ENCODE measurements around the gene ATG9B.
"Not testable (repeated sequence)": the region's sequence is repeated elsewhere in the genome, so short reads cannot be mapped to it uniquely, and the experiment has no call there.

ATG9B gene

DNA sequence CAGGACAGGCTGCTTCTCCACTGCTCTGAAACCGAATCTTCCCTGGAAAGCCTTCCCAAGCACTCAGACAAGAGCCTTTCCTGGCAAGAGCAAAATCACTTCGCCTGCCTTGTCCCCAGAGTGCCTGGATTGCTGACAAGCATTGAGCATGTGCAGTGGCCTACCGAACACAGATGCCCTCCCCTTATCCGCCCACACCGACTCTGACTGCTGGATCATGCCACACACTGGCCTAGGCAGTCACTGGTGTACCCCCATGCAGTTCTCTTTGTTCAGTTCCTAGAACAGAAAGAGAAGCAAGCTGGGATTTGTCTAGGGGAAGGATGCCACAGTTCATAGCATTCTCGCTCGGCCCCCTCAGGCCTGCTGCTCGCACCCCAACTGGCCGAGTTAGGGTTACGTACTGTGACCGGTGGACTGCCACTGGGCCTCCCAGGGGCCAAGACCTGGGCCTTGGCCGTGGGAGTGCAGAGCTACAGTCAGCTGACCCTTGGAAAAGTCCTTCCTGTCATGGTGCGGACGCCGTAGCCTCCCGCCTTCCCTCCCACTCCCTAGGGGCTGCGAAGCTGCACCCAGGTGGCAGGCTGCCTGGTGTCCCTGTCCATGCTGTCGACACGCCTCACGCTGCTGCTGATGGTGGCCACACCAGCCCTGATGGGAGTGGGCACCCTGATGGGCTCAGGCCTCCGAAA is 10.9 kb upstream of the ATG9B start:
- no peak for DNase-seq (ENCODE audit: low read depth, low spot score)

DNA sequence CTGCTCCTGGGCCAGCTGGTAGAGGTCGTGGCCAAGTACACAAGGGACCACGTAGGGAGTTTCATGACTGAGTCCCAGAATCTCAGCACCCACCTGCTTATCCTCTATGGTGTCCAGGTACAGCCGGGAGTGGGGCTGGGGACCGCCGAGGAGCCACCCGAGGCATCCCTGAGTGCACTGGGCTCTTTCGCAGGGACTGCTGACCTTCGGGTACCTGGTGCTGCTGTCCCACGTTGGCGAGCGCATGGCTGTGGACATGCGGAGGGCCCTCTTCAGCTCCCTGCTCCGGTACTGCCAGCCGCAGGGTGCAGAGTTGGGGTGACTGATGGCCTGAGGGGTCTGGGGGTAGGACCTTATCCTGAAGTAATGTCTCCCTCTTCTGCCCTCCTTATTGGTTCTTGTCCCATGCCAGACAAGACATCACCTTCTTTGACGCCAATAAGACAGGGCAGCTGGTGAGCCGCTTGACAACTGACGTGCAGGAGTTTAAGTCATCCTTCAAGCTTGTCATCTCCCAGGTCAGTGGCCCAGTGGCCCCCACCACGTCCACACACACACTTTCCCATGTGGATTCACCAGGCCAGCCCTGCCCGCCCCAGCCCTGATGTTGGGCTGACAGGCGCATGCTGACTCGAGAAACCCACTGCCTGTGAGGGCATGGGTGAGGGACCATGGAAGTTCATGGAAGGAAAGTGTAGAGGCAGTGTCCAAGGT is 10.2 kb upstream of the ATG9B start:
- no peak for DNase-seq (ENCODE audit: low read depth, low spot score)

DNA sequence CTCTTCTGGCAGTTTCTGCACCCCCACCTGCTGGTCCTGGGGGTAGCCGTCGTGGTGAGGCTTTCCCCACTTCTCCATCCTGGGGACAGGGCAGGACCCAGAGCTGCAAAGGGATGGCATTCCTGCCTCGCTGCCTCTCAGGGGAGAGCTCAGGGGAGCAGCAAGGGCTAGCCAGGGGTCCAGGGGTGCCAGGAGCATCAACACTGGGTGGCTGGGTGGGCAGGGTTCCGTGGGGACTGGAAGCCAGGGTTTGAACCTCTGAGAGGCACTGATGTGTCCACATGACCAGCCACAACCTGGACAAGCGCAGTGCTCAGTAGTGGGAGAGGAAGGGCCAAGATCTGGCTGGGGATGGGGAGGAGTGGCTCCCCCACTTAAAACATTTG is 9.6 kb upstream of the ATG9B start:
- DNase-seq (ENCODE audit: low read depth, low spot score) = no peak

DNA sequence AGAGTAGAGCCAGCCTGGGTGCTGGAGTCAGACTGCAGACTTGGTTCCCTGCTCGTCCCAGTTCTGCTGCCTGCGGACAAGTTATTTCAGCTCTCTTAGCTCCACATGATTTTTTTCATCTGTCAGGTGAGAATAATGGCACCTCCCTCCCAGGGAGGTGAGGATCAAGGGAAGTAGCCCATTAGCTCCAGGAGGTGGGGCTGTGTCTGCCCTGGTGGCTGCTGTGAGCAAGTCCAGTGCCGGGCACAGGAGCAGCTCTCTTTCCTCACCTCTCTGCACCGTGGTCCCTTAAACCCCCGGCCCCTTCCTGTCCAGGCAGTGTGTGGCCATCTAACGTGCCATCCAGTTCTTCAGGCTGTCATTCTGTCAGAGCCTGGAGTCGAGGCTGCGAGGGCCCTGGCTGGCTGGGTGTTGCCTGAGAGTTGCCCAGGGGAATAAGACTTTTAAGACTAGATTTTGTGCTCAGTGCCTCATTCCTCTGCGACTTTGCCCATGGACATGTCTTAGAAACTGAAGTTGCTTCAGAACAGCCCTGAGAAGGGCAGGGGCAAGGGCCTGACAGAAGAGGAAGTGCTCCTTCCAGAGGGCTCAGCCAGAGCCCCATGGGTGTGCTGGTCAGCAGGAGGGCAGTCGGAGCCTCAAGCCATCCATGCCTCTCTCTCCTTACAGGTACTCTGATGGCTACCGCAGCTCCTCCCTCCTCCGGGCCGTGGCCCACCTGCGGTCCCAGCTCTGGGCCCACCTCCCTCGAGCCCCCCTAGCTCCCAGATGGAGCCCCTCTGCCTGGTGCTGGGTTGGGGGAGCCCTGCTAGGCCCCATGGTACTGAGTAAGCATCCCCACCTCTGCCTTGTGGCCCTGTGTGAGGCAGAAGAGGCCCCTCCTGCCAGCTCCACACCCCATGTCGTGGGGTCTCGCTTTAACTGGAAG is 8.9 kb upstream of the ATG9B start:
- DNase-seq (ENCODE audit: low read depth, low spot score) = peak; percentile 36

DNA sequence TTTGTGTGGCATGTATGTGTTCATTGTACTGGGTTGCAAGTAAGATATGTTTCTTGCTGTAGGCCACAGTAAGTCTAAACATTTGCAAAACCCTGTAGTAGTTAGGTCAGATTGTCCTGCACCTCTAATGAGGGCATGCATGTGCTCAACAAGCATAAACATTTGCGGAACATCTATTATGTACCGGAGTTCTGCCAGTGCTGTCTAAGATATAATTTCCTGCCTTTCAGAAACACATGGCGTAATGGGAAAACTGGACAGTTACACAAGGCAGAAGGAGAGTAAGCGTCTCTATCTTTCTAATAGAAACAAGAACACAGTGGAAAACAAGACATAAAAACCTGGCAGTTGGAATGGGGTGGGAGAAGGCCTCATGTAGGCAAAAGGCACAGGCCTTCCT is 6.7 kb upstream of the ATG9B start:
- no peak for DNase-seq (ENCODE audit: low read depth, low spot score)

DNA sequence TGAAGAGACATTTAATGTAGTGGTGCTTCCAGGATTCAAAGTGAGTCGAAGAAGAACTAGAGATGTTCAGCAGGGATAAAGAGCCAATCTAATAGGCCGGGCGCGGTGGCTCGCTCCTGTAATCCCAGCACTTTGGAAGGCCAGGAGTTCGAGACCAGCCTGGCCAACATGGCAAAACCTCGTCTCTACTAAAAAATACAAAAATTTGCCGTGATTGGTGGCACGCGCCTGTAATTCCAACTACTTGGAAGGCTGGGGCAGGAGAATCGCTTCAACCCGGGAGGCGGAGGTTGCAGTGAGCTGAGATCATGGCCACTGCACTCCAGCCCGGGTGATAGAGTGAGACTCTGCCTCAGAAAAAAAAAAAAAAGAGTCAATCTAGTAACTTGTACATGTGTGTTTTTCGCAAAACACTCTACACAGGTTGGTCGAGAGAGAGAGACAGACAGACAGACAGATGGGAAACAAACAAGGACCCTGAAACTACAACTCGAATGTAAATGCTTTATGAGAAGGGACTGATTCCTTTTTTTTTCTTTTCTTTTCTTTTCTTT is 4.7 kb upstream of the ATG9B start:
- no peak for DNase-seq (ENCODE audit: low read depth, low spot score)

DNA sequence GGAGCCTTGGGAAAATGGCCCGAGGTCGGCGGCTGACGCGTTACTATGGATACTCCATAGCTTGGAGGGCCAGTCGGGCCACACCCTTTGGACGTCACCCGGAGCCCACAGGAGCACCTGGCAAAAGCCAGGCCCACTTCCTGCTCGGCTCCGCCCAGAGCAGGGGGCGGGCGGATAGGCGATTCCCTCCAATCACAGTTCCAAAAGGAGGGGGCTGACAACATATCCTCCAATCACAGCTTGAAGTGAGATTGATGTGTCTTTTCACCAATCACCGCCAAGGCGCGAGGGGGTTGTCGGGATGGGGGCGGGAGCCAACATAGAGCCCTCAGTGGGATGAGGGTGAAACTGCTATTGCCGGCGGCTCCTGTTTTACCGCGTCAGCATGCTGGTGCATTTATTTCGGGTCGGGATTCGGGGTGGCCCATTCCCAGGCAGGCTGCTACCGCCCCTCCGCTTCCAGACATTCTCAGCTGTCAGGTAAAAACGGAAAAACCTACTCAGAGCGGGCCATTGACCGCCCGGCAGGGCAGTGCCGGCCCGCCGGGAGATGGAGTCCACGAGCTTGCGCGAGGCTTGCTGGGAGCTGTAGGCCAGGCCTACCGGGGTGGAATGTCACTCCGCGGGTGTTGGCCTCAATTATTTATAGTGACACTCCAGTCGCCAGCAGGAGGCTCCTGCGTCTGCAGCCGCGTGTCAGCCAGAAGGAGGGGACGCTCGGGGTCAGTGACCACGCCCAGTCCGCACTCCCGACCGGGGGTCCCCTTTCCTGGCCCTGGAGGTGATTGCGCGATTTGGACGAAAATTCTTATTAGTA is 4.0 kb upstream of the ATG9B start, which contains the start of gene ABCB8:
TSS of gene ABCB8 (plus strand) at position 320 of the 817 bp plus-strand sequence. CDS start at position 386, 66 bp downstream.
- DNase-seq (ENCODE audit: low read depth, low spot score) = peak; percentile 100

DNA sequence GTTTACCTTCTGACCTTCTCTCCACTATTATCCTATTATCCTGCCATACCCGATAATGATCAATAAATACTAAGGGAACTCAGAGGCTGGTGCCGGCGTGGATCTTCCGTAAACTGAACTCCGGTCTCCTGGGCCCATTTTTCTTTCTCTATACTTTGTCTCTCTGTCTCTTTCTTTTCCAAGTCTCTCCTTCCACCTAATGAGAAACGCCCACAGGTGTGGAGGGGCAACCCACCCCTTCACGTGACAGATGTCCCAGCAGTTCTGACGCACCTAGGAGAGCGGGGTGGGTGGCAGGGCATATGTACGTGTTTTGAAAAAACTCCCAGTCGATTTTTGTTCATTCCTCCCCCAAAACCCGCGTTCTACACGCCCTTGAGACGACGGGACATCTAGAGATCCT is 3.4 kb upstream of the ATG9B start:
- DNase-seq (ENCODE audit: low read depth, low spot score) = not testable (repeated sequence)

DNA sequence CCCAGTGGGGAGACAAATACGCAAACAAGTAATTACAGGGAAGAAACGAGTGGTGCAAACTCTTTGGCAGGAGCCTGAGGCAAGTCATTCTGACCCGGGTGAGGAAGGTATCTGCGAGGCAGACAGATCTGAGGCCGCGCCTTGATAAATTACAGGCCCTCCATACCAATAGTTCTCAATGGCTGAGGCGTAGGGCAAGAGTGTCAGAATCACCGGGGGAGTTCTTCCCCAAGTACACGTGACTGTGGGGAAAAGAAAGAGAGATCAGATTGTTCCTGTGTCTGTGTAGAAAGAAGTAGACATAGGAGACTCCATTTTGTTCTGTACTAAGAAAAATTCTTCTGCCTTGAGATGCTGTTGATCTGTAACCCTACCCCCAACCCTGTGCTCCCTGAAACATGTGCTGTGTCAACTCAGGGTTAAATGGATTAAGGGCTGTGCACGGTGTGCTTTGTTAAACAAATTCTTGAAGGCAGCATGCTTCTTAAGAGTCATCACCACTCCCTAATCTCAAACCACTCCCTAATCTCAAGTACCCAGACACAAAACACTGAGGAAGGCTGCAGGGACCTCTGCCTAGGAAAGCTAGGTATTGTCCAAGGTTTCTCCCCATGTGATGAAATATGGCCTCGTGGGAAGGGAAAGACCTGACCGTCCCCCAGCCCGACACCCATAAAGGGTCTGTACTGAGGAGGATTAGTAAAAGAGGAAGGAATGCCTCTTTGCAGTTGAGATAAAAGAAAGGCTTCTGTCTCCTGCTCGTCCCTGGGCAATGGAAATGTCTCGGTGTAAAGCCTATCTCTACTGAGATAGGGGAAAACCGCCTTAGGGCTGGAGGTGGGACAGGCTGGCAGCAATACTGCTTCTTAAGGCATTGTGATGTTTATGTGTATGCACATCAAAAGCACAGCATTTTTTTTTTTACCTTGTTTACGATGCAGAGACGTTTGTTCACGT is 2.8 kb upstream of the ATG9B start:
- peak; percentile 92 for DNase-seq (ENCODE audit: low read depth, low spot score)

DNA sequence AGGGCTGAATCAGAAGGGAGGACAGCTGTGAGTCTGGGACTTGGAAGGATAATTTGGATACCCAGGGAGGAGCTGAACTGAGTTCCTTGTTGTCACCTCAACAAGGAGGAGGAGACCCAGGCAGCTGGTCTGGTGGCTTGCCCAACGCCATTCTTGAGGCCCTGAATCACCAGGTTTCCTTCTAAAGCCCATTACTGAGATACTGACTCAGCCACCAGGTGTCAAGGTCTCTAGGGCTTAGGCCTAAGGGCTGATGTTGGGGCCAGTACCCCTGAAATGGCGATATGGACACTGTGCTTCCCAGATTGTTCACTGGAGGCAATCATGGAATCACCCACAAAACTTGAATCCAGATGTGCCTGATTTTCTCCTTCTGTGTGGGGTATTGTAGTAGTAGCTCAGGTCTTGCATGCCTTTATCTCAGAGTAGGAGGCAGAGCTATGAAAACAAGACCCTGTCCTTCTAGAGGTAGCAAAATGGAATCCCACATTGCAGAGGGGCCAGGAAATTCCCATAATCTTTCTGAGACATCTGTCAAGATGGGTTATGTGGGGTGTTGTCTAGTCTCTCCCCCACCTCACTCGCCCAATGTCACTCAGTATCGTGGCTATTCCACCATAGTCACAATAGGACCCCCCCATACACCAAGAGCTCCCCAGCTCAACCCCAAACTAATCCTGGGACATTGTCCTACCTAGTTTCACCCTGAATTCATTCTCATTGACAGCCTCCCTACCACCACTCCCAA is 1.8 kb upstream of the ATG9B start:
- DNase-seq (ENCODE audit: low read depth, low spot score) = peak; percentile 75

DNA sequence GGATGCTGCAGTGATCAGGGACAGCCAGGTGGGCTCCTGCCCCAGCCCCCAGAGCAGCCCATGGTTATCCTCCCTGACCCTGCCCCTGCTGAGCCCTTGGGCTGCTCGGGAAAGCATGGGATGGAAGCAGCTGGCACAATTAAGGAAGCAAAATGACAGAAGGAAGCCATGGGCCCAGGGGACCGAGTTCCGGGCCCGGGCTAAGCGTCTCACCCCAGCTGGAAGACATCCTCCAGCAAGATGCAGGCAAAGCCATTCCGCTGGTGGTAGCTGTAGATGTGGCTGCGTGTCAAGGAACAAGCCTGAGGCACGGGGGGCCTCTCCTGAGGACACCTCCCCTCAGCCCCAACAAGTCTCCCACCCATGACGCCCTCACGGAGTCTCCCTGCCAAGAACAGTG is 1.1 kb downstream of the ATG9B start:
- DNase-seq (ENCODE audit: low read depth, low spot score) = no peak

DNA sequence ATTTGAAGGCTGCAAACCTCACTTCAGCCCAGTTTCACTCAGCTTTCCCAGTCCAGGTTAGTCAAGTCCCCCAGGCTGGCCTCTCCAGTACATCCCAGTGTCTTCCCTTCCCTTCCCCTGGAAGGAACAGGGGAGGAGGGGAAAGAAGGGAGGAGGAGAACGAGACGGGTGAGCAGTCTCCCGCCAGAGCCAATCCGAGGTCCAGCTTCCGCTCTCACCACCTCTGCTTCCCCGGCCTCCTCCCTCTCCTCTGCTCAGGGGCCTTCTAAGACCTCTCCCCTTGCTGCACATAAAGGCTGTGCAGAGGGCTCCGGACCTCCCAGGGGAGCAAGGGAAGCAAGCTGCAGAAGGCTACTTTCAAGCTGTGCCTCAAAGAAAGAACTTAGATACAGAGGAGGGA is 4.1 kb downstream of the ATG9B start:
- DNase-seq (ENCODE audit: low read depth, low spot score) = peak; percentile 80

DNA sequence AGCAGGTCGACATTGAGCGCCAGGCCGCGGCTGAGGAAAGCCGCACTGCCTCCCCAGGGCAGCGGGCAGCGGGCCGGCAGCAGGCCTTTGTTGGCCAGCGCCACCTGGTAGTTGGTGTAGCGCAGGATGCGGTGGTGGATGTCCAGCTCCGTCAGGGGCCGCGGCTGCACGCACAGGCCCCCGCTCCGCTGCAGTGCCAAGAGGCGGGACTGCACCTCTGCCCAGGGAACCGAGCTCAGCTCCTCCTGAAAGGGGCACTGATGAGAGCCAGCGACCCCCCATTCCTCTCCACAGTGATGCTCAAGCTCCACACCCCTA is 5.2 kb downstream of the ATG9B start:
- DNase-seq (ENCODE audit: low read depth, low spot score) = no peak

DNA sequence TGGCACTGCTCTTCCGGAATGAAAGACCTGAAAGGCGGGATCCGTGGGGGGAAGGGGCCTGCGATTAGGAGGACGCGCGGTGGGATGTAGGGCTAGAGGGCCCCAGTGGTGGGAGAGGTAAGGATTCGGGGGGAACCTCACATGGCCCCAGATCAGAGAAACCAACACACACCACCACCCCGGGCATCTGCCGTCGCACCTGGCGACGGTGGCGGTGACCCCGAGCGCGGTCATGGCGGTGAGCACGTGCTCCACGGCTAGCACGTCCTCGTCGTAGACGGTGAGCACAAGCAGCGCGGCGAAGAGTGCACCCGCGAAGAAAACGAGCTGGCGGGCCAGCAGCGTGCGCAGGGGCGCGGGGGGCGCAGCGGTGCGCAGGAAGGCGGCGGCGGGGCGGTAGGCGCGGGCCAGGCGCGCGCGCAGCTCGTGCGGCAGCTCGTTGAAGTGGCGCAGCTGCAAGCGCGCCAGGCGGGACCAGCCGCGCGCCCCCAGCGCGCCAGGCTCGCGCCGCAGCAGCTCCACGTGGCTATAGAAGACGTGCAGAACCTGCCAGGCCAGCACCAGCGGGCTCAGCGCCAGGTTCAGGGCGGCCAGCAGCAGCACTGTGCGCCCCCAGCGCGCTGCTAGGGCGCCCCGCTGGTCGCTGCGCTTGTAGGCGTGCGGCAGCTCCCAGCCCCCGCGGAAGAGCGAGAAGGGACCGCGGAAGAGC is 5.7 kb downstream of the ATG9B start:
- DNase-seq (ENCODE audit: low read depth, low spot score) = peak; percentile 56

DNA sequence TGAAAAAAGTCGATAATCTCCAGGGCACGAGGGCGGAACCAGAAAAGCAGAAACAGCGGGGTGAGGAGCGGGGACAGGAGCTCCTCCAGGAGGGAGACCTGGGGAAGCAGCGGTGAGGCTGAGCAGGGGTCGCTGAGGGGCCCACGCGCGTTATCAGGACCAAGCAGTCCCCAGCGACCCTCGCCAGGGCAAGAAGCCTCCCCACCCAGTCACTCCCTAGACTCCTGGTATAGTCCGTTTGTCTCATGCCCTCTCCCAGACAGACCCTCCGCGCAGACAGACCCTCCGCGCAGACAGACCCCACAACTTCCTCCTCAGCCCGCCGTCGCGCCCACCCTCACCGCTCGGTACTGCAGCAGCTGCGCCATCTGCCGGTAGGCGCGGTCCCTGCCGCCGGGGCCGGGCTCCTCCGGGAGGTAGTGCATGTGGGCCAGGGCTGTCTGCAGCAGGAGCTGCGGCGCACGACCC is 6.3 kb downstream of the ATG9B start:
- DNase-seq (ENCODE audit: low read depth, low spot score) = peak; percentile 95

DNA sequence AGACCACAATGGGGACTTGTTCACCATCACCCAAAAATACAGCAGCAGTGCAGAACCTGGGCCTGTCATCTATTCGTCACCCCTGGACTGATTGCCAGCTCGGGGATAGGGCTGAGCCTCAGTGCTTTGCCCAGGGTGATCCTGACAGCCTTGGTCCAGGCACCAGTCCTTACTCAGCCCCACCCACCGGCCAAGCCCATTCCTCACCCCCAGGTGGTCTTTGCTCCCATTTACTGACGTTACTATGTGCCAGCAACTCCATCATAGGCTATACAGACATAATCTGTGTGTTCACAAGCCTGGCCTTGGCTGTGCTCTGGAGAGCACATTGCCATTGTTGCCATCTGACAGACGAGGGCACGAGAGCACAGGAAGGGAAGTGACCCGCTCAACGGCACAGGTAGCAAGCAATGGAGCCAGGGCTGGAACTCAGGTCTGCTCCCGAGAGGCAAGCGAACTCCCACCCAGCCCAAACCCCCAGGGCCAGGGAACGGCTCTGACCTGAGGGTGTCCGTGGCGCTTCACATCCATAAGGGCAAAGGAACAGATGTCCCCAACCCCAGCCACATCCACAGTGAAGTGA is 6.8 kb downstream of the ATG9B start:
- DNase-seq (ENCODE audit: low read depth, low spot score) = no peak

DNA sequence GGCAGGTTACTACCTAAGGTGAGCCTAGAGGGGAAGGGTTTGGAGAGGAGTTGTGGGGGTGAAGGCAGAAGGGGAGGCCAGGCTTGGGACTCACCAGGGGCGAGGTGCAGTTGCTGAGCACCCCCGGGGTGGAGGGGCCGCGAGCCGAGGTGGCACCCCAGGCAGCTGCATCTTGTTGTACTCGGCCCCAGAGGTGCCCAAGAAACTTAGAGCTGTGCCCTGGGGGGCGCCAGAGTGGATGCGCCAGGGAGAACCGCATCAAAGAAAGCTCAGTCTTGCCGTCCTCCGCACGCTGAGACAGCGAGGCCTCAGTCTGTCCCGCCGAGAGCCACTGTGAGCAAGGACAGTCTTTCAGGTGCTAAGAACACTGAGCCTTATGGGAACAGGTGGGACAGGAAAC is 7.4 kb downstream of the ATG9B start:
- no peak for DNase-seq (ENCODE audit: low read depth, low spot score)

DNA sequence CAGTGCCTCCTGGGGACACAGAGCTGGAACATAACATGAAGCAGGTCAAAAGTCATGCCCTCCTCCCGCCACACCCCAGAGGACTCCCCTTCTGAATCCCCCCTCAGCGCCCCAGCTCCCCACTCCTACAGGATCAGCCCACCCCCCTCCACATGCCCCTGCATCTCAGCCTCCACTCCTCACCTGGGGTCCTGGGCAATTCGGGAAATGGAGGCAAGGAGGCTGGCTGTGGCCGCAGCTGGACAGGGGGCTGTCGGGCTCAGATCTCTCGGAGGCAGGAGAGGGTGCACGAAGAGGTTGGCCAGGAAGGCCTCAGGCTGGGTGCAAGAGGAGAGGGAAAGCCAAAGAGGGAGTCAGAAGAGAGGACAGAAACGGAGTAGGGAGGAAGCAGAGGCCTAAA is 7.8 kb downstream of the ATG9B start:
- no peak for DNase-seq (ENCODE audit: low read depth, low spot score)

All from ELF-1 (cell line).